ENCODE measurements around the gene ZDHHC12.
"Not testable (repeated sequence)": the region's sequence is repeated elsewhere in the genome, so short reads cannot be mapped to it uniquely, and the experiment has no call there.

ZDHHC12 gene

GRCh38 chr9:128703616-128704355 is 20.1 kb downstream of the ZDHHC12 start:
- TF ChIP-seq CTCF (IDR thresholded peaks at IDR 0.05; ENCODE audit: insufficient read depth, low read depth, low read length, missing control alignments) = no peak
- no peak for DNase-seq (ENCODE audit: low read depth)
- peak overlapping the region; percentile 56 for H3K4me3 ChIP-seq (ENCODE audit: low read length)

GRCh38 chr9:128702949-128703615 is 20.8 kb downstream of the ZDHHC12 start:
- peak overlapping the region; percentile 56 for H3K4me3 ChIP-seq (ENCODE audit: low read length)
- DNase-seq (ENCODE audit: low read depth) = no peak
- TF ChIP-seq CTCF (IDR thresholded peaks at IDR 0.05; ENCODE audit: insufficient read depth, low read depth, low read length, missing control alignments) = no peak

GRCh38 chr9:128702445-128702948 is 21.4 kb downstream of the ZDHHC12 start, which contains the start of gene PKN3:
PKN3 (plus strand) TSS chr9:128702503; CDS start chr9:128702916, 413 bp downstream.
- peak within 1 kb of the TSS; percentile 56 for H3K4me3 ChIP-seq (ENCODE audit: low read length)
- peak; percentile 78 for DNase-seq (ENCODE audit: low read depth)
- TF ChIP-seq CTCF (IDR thresholded peaks at IDR 0.05; ENCODE audit: insufficient read depth, low read depth, low read length, missing control alignments) = peak; percentile 67

GRCh38 chr9:128701227-128701854 is 22.6 kb downstream of the ZDHHC12 start:
- H3K4me3 ChIP-seq (ENCODE audit: low read length) = no peak overlapping the region
- no peak for DNase-seq (ENCODE audit: low read depth)
- no peak for TF ChIP-seq CTCF (IDR thresholded peaks at IDR 0.05; ENCODE audit: insufficient read depth, low read depth, low read length, missing control alignments)

- not testable (repeated sequence) for H3K4me3 ChIP-seq (ENCODE audit: low read length); DNase-seq (ENCODE audit: low read depth)
These were observed 24.7 kb downstream of the ZDHHC12 start for GRCh38 chr9:128699096-128699795.

GRCh38 chr9:128696923-128697707 is 26.8 kb downstream of the ZDHHC12 start:
- DNase-seq (ENCODE audit: low read depth) = no peak
- H3K4me3 ChIP-seq (ENCODE audit: low read length) = no peak overlapping the region
- TF ChIP-seq CTCF (IDR thresholded peaks at IDR 0.05; ENCODE audit: insufficient read depth, low read depth, low read length, missing control alignments) = no peak
